CD4-positive, alpha-beta memory T cell (primary cell): ENCODE data around the gene SLC24A4. TPM values are rescaled to one million over a fixed set of nuclear protein-coding genes. Genes with fewer than 3 reads are reported as not detected.
A peak's percentile ranks its signal among the peaks of the same experiment; 100 is the strongest.

Source experiments
- CTCF ChIA-PET: fragments of 350-600 bp; sonication (Branson Sonifier 250); formaldehyde crosslinking; loops from one replicate; lab custom pipeline; 2021; ENCODE audit warnings: inconsistent platforms; ENCODE audit not compliant: partially characterized antibody; lab: Charles Lee
- POLR2A ChIA-PET: fragments of 350-600 bp; sonication (Branson Sonifier 250); formaldehyde crosslinking; loops from one replicate; lab custom pipeline; 2021; ENCODE audit not compliant: partially characterized antibody; lab: Charles Lee
- DNase-seq, 5 donors: peaks; one replicate each; pipeline versions ENCODE4 v3.0.0 to v3.0.0-alpha.2; 2020 to 2022; ENCODE audit warnings: mixed read lengths in 1 of 5
- H3K27ac ChIP-seq: one replicate; pipeline ENCODE4 v1.7.0; 2013; ENCODE audit warnings: low read depth, low read length
- H3K27me3 ChIP-seq: 2 replicates; pipeline ENCODE4 v1.7.0; 2013; ENCODE audit warnings: mild to moderate bottlenecking, low read length, moderate library complexity; ENCODE audit not compliant: insufficient read depth
- H3K36me3 ChIP-seq: 2 replicates; pipeline ENCODE4 v1.7.0; 2013; ENCODE audit warnings: mild to moderate bottlenecking, low read length, moderate library complexity; ENCODE audit not compliant: insufficient read depth
- H3K4me1 ChIP-seq: 2 replicates; pipeline ENCODE4 v1.7.0; 2013; ENCODE audit warnings: mild to moderate bottlenecking, low read length, moderate library complexity; ENCODE audit not compliant: insufficient read depth
- H3K4me3 ChIP-seq, 2 donors: one replicate each; pipeline ENCODE4 v1.7.0; 2013; ENCODE audit warnings: low read length in 2 of 2, mild to moderate bottlenecking in 1 of 2
- H3K9me3 ChIP-seq, 2 donors: one replicate each; pipeline ENCODE4 v1.7.0; 2013; ENCODE audit warnings: low read length in 2 of 2, control low read depth in 1 of 2; ENCODE audit not compliant: control insufficient read depth in 1 of 2
- H3K27ac Mint-ChIP-seq, 7 donors: one replicate each; pipeline ENCODE4 v1.8.0; 2020 to 2021; ENCODE audit warnings: mixed read lengths in 7 of 7, mild to moderate bottlenecking in 6 of 7, inconsistent platforms in 3 of 7, moderate library complexity in 3 of 7
- H3K27me3 Mint-ChIP-seq, 2 donors: one replicate each; pipeline ENCODE4 v1.8.0; 2020 to 2021; ENCODE audit warnings: mixed read lengths in 2 of 2
- H3K36me3 Mint-ChIP-seq, 2 donors: one replicate each; pipeline ENCODE4 v1.8.0; 2020 to 2021; ENCODE audit warnings: mixed read lengths in 2 of 2, inconsistent platforms in 1 of 2, mild to moderate bottlenecking in 1 of 2
- H3K4me1 Mint-ChIP-seq, 4 donors: one replicate each; pipeline ENCODE4 v1.8.0; 2020 to 2021; ENCODE audit warnings: mixed read lengths in 4 of 4, mild to moderate bottlenecking in 1 of 4
- H3K4me3 Mint-ChIP-seq, 8 donors: one replicate each; pipeline ENCODE4 v1.8.0; 2020 to 2021; ENCODE audit warnings: mixed read lengths in 8 of 8, mild to moderate bottlenecking in 7 of 8, moderate library complexity in 6 of 8, inconsistent platforms in 3 of 8
- H3K9me3 Mint-ChIP-seq, 8 donors: one replicate each; pipeline ENCODE4 v1.8.0; 2020 to 2021; ENCODE audit warnings: mixed read lengths in 8 of 8, mild to moderate bottlenecking in 5 of 8, inconsistent platforms in 3 of 8, moderate library complexity in 1 of 8
- intact Hi-C: fragments of 100-400 bp; cut with micrococcal nuclease; formaldehyde crosslinking; loops from one replicate; pipeline ENCODE4 v1.15.1; 2023
- polyA plus RNA-seq, 2 donors: library from polyadenylated mRNA; unstranded; fragments of 300-500 nt; fragmentation: Illumina TruSeq; gene quantifications; one replicate each; pipeline ENCODE4 v1.2.3, GENCODE V29; 2021
- total RNA-seq, 2 experiments: library from RNA; stranded (reverse); gene quantifications; one replicate each; pipeline ENCODE4 v1.2.3, GENCODE V29; 2021

Gene SLC24A4
- total and polyA plus RNA-seq, 4 experiments from 2014 or later, result not detected

GRCh38 chr14:92316937-92317336, 6.0 kb upstream of the SLC24A4 start:
- H3K27ac ChIP-seq, result no peak overlapping the region
- no peaks in the 10 kb centered on the region for H3K4me1 ChIP-seq
- intact Hi-C loops, result no loop called here
- H3K27me3 Mint-ChIP-seq, result peaks cover 17 to 18% of the 10 kb centered on the region in 2 donors
- no peak for DNase-seq
- peaks cover 0 to 17% (median 6%) of the 10 kb centered on the region in 8 donors for H3K9me3 Mint-ChIP-seq
- H3K36me3 Mint-ChIP-seq, result no peaks in the 10 kb centered on the region
- POLR2A ChIA-PET, result no interaction called here
- H3K4me3 Mint-ChIP-seq, result no peak overlapping the region
- H3K4me1 Mint-ChIP-seq, result peaks cover 0 to 6% (median 1%) of the 10 kb centered on the region in 4 donors
- no peaks in the 10 kb centered on the region for H3K36me3 ChIP-seq
- no peak overlapping the region for H3K4me3 ChIP-seq
- CTCF ChIA-PET, result no interaction called here
- H3K9me3 ChIP-seq, result no peaks in the 10 kb centered on the region
- no peaks in the 10 kb centered on the region for H3K27me3 ChIP-seq
- no peak overlapping the region for H3K27ac Mint-ChIP-seq

DNA sequence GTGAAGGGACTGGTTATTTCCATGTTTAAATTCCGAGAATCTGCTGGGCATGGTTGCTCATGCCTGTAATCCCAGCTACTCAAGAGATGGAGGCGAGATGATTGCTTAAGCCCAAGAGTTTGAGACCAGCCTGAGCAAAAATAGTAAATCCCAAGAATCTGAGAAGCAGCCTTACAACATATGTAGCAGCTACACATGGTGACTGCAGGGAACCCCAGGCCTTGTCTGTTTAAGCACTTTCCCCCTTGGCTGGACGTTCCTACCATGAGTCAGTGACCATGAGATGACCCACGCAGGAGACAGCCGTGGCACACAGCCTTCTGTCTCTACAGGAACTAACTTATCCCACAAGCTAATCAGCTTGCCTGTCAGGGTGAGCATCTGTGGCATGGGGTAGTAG, 5.5 kb upstream of the SLC24A4 start:
- Histone ChIP-seq H3K9me3 (no peaks in the 10 kb centered on the region), H3K27me3 (no peaks in the 10 kb centered on the region), H3K4me3 (no peak overlapping the region), H3K27ac (no peak overlapping the region), H3K4me1 (no peaks in the 10 kb centered on the region), H3K36me3 (no peaks in the 10 kb centered on the region)
- Mint-ChIP-seq H3K9me3 (peaks cover 0 to 17% (median 6%) of the 10 kb centered on the region in 8 donors), H3K4me1 (peaks cover 0 to 6% (median 1%) of the 10 kb centered on the region in 4 donors), H3K36me3 (no peaks in the 10 kb centered on the region), H3K27ac (peak overlapping the region in 1 of 7 donors; percentile 58), H3K27me3 (peaks cover 18 to 22% of the 10 kb centered on the region in 2 donors), H3K4me3 (no peak overlapping the region)
- ChIA-PET CTCF (no interaction called here), POLR2A (no interaction called here)
- intact Hi-C loops, result no loop called here
- no peak for DNase-seq

GRCh38 chr14:92321701-92322100, 1.3 kb upstream of the SLC24A4 start:
- ChIA-PET CTCF (no interaction called here), POLR2A (no interaction called here)
- H3K27me3 Mint-ChIP-seq, result peaks cover 34 to 39% of the 10 kb centered on the region in 2 donors
- intact Hi-C loops, result no loop called here
- no peaks in the 10 kb centered on the region for H3K4me1 ChIP-seq
- no peaks in the 10 kb centered on the region for H3K36me3 ChIP-seq
- H3K4me3 Mint-ChIP-seq, result peak overlapping the region in 2 of 8 donors; percentile 1 to 39
- no peaks in the 10 kb centered on the region for H3K27me3 ChIP-seq
- H3K27ac ChIP-seq, result no peak overlapping the region
- H3K36me3 Mint-ChIP-seq, result no peaks in the 10 kb centered on the region
- H3K4me1 Mint-ChIP-seq, result peaks cover 0 to 6% (median 1%) of the 10 kb centered on the region in 4 donors
- H3K9me3 ChIP-seq, result no peaks in the 10 kb centered on the region
- no peak for DNase-seq
- no peak overlapping the region for H3K4me3 ChIP-seq
- H3K9me3 Mint-ChIP-seq, result peaks cover 0 to 11% (median 6%) of the 10 kb centered on the region in 8 donors
- no peak overlapping the region for H3K27ac Mint-ChIP-seq

GRCh38 chr14:92322516-92322915, 449 bp upstream of the SLC24A4 start:
- Histone ChIP-seq H3K27ac (no peak overlapping the region), H3K4me1 (no peaks in the 10 kb centered on the region), H3K27me3 (no peaks in the 10 kb centered on the region), H3K9me3 (no peaks in the 10 kb centered on the region), H3K4me3 (no peak overlapping the region), H3K36me3 (no peaks in the 10 kb centered on the region)
- H3K27me3 Mint-ChIP-seq, result peaks cover 34 to 39% of the 10 kb centered on the region in 2 donors
- no peaks in the 10 kb centered on the region for H3K36me3 Mint-ChIP-seq
- POLR2A ChIA-PET, result no interaction called here
- intact Hi-C loops, result no loop called here
- no peaks in the 10 kb centered on the region for H3K4me1 Mint-ChIP-seq
- H3K4me3 Mint-ChIP-seq, result peak overlapping the region in 2 of 8 donors; percentile 29 to 54
- H3K27ac Mint-ChIP-seq, result no peak overlapping the region
- H3K9me3 Mint-ChIP-seq, result peaks cover 0 to 8% (median 3%) of the 10 kb centered on the region in 8 donors
- no peak for DNase-seq
- CTCF ChIA-PET, result no interaction called here

GRCh38 chr14:92323916-92324818, 1.2 kb downstream of the SLC24A4 start:
- Mint-ChIP-seq H3K9me3 (peaks cover 0 to 2% (median 0%) of the 10 kb centered on the region in 8 donors), H3K27ac (no peak overlapping the region), H3K4me1 (no peaks in the 10 kb centered on the region), H3K36me3 (no peaks in the 10 kb centered on the region), H3K27me3 (peaks cover 33 to 36% of the 10 kb centered on the region in 2 donors), H3K4me3 (peak overlapping the region in 2 of 8 donors; percentile 41 to 59)
- H3K4me1 ChIP-seq, result no peaks in the 10 kb centered on the region
- H3K36me3 ChIP-seq, result no peaks in the 10 kb centered on the region
- intact Hi-C loops, result no loop called here
- H3K9me3 ChIP-seq, result no peaks in the 10 kb centered on the region
- ChIA-PET POLR2A (no interaction called here), CTCF (no interaction called here)
- no peak overlapping the region for H3K4me3 ChIP-seq
- H3K27ac ChIP-seq, result no peak overlapping the region
- DNase-seq, result no peak
- no peaks in the 10 kb centered on the region for H3K27me3 ChIP-seq

DNA sequence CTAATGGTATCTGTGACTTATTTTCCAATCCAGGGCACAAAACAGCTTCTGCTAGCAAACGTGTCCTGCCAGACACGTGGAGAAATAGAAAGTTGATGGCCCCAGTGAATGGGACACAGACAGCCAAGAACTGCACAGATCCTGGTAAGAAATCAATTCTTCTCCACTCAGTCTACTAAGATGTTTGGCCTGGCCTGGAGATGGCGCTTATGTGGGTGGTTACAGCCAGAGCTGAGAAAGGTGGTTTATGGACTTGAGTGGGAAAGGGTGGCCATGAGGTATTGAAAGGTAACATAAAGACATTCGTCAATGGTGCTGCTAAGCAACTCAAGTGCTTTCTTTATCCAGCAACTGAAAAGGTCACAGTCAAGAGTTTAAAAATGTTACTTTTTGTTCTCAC, 2.9 kb downstream of the SLC24A4 start:
- ChIA-PET POLR2A (no interaction called here), CTCF (no interaction called here)
- H3K27ac Mint-ChIP-seq, result no peak overlapping the region
- DNase-seq, result no peak
- Histone ChIP-seq H3K27me3 (no peaks in the 10 kb centered on the region), H3K9me3 (no peaks in the 10 kb centered on the region), H3K36me3 (no peaks in the 10 kb centered on the region), H3K4me3 (no peak overlapping the region), H3K27ac (no peak overlapping the region), H3K4me1 (no peaks in the 10 kb centered on the region)
- H3K36me3 Mint-ChIP-seq, result no peaks in the 10 kb centered on the region
- H3K9me3 Mint-ChIP-seq, result no peaks in the 10 kb centered on the region
- no peaks in the 10 kb centered on the region for H3K4me1 Mint-ChIP-seq
- intact Hi-C loops, result no loop called here
- H3K27me3 Mint-ChIP-seq, result peaks cover 27 to 28% of the 10 kb centered on the region in 2 donors
- no peak overlapping the region for H3K4me3 Mint-ChIP-seq

GRCh38 chr14:92328664-92329255, 5.8 kb downstream of the SLC24A4 start:
- no peak overlapping the region for H3K27ac Mint-ChIP-seq
- H3K36me3 Mint-ChIP-seq, result no peaks in the 10 kb centered on the region
- Histone ChIP-seq H3K9me3 (no peaks in the 10 kb centered on the region), H3K27ac (no peak overlapping the region), H3K4me3 (no peak overlapping the region), H3K36me3 (no peaks in the 10 kb centered on the region), H3K4me1 (no peaks in the 10 kb centered on the region), H3K27me3 (no peaks in the 10 kb centered on the region)
- no peak for DNase-seq
- H3K9me3 Mint-ChIP-seq, result no peaks in the 10 kb centered on the region
- no peaks in the 10 kb centered on the region for H3K4me1 Mint-ChIP-seq
- intact Hi-C loops, result no loop called here
- ChIA-PET CTCF (no interaction called here), POLR2A (no interaction called here)
- H3K4me3 Mint-ChIP-seq, result no peak overlapping the region
- H3K27me3 Mint-ChIP-seq, result peaks cover 15 to 17% of the 10 kb centered on the region in 2 donors
